ENCODE results near the gene EPB41L5. TPM values are rescaled to one million over a fixed set of nuclear protein-coding genes. Genes with fewer than 3 reads are reported as not detected.

EPB41L5 gene
- total and polyA plus RNA-seq, 4 donors: 19.7 to 88.4 (median 30.3) TPM

GRCh38 chr2:120013597-120014223, 833 bp downstream of the EPB41L5 start (continued):
- TF ChIP-seq HNF4G (IDR thresholded peaks at IDR 0.05) (no peak), JUND (IDR thresholded peaks at IDR 0.05) (no peak), FOXA1 (IDR thresholded peaks at IDR 0.05) (no peak), NR2F2 (IDR thresholded peaks at IDR 0.05) (no peak), CTCF (IDR thresholded peaks at IDR 0.05; ENCODE audit: low read depth, low read length, missing input control) (no peak)

DNA sequence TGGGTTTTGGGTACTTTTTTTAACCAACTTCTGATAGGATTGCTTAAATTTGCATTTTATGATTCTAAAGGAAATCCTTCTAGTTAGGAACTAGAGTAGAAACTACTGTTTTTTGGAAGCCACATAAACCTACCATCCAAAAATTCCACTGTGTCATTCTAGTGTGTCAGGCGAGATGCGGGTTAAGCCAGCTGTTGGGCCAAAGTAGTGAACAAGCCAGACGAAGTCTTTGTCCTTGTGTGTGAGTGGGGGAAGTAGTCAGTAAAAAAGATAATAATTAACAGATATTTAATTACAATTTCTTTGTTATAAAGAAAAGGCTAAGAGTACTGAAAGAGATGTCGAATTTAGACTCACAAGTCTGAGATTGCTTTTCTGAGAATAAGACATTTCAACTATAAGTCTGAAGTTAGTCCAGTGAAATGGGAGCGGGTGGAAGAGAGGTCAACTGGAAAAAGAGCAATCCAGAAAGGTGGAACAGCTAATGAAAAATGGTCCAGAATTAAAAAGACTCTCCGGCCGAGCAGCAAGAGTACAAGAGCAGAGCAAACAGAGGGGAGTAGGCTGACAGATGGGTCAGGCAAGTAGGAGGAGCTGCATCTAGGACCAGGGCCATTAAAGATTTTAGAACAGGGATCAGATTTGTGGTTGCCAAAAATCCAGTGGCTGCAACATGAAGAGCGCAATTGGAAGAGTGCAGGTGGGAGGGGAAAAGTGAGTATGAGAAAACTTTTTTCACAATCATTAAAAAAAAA, 1.5 kb downstream of the EPB41L5 start:
- 36% methylated on average over 8 of the region's 8 CpGs for WGBS
- no peak for DNase-seq (ENCODE audit: low spot score)
- peak overlapping the region; percentile 6 to 75 for H3K9ac ChIP-seq (ENCODE audit: low read depth in 1 of 2, low read length in 2 of 2)
- TF ChIP-seq HNF4G (IDR thresholded peaks at IDR 0.05): no peak
- TF ChIP-seq, protein P1, sequence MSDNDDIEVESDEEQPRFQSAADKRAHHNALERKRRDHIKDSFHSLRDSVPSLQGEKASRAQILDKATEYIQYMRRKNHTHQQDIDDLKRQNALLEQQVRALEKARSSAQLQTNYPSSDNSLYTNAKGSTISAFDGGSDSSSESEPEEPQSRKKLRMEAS (IDR thresholded peaks at IDR 0.05): peak; percentile 56
- TF ChIP-seq, protein P2, sequence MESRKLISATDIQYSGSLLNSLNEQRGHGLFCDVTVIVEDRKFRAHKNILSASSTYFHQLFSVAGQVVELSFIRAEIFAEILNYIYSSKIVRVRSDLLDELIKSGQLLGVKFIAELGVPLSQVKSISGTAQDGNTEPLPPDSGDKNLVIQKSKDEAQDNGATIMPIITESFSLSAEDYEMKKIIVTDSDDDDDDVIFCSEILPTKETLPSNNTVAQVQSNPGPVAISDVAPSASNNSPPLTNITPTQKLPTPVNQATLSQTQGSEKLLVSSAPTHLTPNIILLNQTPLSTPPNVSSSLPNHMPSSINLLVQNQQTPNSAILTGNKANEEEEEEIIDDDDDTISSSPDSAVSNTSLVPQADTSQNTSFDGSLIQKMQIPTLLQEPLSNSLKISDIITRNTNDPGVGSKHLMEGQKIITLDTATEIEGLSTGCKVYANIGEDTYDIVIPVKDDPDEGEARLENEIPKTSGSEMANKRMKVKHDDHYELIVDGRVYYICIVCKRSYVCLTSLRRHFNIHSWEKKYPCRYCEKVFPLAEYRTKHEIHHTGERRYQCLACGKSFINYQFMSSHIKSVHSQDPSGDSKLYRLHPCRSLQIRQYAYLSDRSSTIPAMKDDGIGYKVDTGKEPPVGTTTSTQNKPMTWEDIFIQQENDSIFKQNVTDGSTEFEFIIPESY (IDR thresholded peaks at IDR 0.05): no peak
- no peak for TF ChIP-seq NR2F2 (IDR thresholded peaks at IDR 0.05)
- peak; percentile 25 to 45 for TF ChIP-seq RXRA (IDR thresholded peaks at IDR 0.05)
- peak; percentile 77 for TF ChIP-seq TAF1 (conservative IDR thresholded peaks at IDR 0.05)
- TF ChIP-seq, protein P3, sequence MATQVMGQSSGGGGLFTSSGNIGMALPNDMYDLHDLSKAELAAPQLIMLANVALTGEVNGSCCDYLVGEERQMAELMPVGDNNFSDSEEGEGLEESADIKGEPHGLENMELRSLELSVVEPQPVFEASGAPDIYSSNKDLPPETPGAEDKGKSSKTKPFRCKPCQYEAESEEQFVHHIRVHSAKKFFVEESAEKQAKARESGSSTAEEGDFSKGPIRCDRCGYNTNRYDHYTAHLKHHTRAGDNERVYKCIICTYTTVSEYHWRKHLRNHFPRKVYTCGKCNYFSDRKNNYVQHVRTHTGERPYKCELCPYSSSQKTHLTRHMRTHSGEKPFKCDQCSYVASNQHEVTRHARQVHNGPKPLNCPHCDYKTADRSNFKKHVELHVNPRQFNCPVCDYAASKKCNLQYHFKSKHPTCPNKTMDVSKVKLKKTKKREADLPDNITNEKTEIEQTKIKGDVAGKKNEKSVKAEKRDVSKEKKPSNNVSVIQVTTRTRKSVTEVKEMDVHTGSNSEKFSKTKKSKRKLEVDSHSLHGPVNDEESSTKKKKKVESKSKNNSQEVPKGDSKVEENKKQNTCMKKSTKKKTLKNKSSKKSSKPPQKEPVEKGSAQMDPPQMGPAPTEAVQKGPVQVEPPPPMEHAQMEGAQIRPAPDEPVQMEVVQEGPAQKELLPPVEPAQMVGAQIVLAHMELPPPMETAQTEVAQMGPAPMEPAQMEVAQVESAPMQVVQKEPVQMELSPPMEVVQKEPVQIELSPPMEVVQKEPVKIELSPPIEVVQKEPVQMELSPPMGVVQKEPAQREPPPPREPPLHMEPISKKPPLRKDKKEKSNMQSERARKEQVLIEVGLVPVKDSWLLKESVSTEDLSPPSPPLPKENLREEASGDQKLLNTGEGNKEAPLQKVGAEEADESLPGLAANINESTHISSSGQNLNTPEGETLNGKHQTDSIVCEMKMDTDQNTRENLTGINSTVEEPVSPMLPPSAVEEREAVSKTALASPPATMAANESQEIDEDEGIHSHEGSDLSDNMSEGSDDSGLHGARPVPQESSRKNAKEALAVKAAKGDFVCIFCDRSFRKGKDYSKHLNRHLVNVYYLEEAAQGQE (IDR thresholded peaks at IDR 0.05): peak; percentile 45
- TF ChIP-seq YY1 (IDR thresholded peaks at IDR 0.05): peak; percentile 91
- TF ChIP-seq RAD21 (IDR thresholded peaks at IDR 0.05): peak in 1 of 2 donors; percentile 54
- peak; percentile 41 to 42 for TF ChIP-seq HNF4A (conservative IDR thresholded peaks at IDR 0.05)
- peaks cover 7 to 35% (median 17%) of the 10 kb centered on the region in 4 donors for H3K4me1 ChIP-seq (ENCODE audit: control insufficient read depth in 4 of 4, insufficient read depth in 4 of 4, low read length in 3 of 4)
- peak overlapping the region; percentile 51 to 83 (median 63) for H3K4me3 ChIP-seq (ENCODE audit: low read depth in 1 of 3, low read length in 3 of 3)
- no peaks in the 10 kb centered on the region for H3K27me3 ChIP-seq (ENCODE audit: control insufficient read depth in 4 of 4, insufficient read depth in 4 of 4, low read length in 3 of 4)
- no peaks in the 10 kb centered on the region for H3K9me3 ChIP-seq (ENCODE audit: control insufficient read depth in 4 of 4, low read length in 3 of 4)
- H3K36me3 ChIP-seq (ENCODE audit: control insufficient read depth in 4 of 4, insufficient read depth in 3 of 4, low read depth in 1 of 4, low read length in 3 of 4): peaks cover 0 to 2% (median 0%) of the 10 kb centered on the region in 4 donors
- H3K27ac ChIP-seq (ENCODE audit: low read depth in 1 of 2, low read length in 2 of 2): peak overlapping the region; percentile 91 to 93

Measured in liver (tissue), 9 donors.